ENCODE measurements around the gene DTHD1.

DNA sequence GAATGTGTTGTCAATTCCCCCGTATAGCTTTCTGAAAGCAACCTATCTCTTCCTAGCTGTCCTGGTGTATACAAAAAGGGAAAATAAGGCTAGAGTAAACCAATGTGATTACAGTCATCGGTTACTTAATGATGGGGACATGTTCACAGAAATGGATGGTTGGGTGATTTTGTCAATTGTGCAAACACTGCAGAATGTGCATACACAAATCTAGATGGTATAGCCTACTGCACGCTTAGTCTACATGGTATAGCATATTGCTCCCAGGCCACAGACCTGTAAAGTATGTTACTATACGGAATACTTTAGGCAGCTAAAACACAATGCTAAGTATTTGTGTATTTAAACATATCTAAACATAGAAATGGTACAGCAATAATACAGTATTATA lies 5.1 kb downstream of the DTHD1 start:
- TF ChIP-seq, protein P1, sequence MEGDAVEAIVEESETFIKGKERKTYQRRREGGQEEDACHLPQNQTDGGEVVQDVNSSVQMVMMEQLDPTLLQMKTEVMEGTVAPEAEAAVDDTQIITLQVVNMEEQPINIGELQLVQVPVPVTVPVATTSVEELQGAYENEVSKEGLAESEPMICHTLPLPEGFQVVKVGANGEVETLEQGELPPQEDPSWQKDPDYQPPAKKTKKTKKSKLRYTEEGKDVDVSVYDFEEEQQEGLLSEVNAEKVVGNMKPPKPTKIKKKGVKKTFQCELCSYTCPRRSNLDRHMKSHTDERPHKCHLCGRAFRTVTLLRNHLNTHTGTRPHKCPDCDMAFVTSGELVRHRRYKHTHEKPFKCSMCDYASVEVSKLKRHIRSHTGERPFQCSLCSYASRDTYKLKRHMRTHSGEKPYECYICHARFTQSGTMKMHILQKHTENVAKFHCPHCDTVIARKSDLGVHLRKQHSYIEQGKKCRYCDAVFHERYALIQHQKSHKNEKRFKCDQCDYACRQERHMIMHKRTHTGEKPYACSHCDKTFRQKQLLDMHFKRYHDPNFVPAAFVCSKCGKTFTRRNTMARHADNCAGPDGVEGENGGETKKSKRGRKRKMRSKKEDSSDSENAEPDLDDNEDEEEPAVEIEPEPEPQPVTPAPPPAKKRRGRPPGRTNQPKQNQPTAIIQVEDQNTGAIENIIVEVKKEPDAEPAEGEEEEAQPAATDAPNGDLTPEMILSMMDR (IDR thresholded peaks at IDR 0.05): no peak
- TF ChIP-seq POLR2A (IDR thresholded peaks at IDR 0.05): no peak
